ENCODE measurements around the gene TOLLIP. TPM values are rescaled to one million over a fixed set of nuclear protein-coding genes. Genes with fewer than 3 reads are reported as not detected.

TOLLIP gene
- total and polyA plus RNA-seq, 2 of the 8 experiments (the other 6 are each of a cell fraction or from before 2014, with no cell fraction given): 23.7 to 34.7 TPM

DNA sequence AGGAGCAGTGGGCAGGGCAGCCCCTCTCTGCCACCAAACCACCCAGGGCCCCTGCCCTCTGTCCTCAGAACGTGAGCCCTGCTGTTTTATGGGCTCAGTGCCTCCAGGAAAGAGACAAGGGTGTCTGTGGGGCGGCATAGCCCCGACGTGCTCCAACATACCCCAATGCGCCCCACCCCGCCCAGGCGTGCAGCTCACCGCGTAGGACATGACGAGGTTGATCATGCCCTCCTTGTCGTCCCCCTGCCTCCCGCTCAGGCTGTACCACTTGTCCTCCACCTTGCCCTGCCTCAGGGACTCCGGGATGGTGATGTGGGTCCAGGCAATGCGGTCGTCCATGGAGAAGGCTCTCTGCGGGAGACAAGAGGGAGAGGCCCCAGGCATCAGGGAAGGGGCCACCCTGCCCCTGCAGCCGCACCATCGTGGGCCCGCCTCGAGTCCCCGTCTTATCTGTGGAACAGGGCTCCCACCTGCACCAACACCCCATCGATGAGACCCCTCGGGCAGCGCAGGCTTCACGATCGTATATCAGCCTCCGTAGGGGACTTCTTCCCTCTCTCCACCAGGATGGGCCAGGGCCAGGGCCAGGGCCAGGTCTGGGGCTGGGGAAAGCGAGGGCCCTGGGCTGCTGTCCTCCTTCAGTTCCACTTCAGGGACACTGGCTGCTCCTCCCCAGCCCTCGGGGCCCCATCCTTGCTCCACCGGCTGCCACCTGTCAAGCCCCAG is 20.8 kb downstream of the TOLLIP start:
- no peak for DNase-seq (ENCODE audit: low read depth in 1 of 2, low spot score in 2 of 2)
- TF ChIP-seq SIRT6 (IDR thresholded peaks at IDR 0.05; ENCODE audit: low read length): no peak
- TF ChIP-seq KDM5A (IDR thresholded peaks at IDR 0.05; ENCODE audit: low read length): no peak
- TF ChIP-seq EZH2 (IDR thresholded peaks at IDR 0.05; ENCODE audit: low read depth, low read length, severe bottlenecking): no peak
- no peak for TF ChIP-seq CTCF (IDR thresholded peaks at IDR 0.05; ENCODE audit: control extremely low read depth in 1 of 3, insufficient read depth in 1 of 3, low read depth in 1 of 3, low read length in 3 of 3)
- no peak for TF ChIP-seq NRF1 (IDR thresholded peaks at IDR 0.05; ENCODE audit: low read depth, low read length)
- no peak for TF ChIP-seq HDAC6 (IDR thresholded peaks at IDR 0.05; ENCODE audit: low read depth, low read length)
- TF ChIP-seq CTBP2 (IDR thresholded peaks at IDR 0.05; ENCODE audit: borderline replicate concordance, insufficient read depth, insufficient read length, low read length): no peak
- no peak for TF ChIP-seq CREB1 (IDR thresholded peaks at IDR 0.05)
- TF ChIP-seq JUN (IDR thresholded peaks at IDR 0.05; ENCODE audit: low read depth, low read length): no peak

More for the DNA sequence above, 20.8 kb downstream of the TOLLIP start:
- H3K9ac ChIP-seq (replicated peaks in 1 of 4; ENCODE audit: extremely low read depth in 1 of 4, low read depth in 3 of 4, low read length in 3 of 4): no peak overlapping the region
- no peak overlapping the region for H4K91ac ChIP-seq (replicated peaks; ENCODE audit: insufficient read length, low read length)
- no peaks in the 10 kb centered on the region for H3K23me2 ChIP-seq (ENCODE audit: low read depth, low read length)
- no peak overlapping the region for H3K56ac ChIP-seq (replicated peaks; ENCODE audit: insufficient read length, low read depth, low read length)
- no peak overlapping the region for H3K14ac ChIP-seq (ENCODE audit: insufficient read length)
- WGBS, 2 experiments (ENCODE audit: extremely low coverage in 1 of 2, insufficient coverage in 1 of 2, insufficient read length in 1 of 2, insufficient replicate concordance in 2 of 2, low coverage in 1 of 2, low lambda C conversion rate in 2 of 2, missing lambda C conversion rate in 1 of 2): 83% methylated on average over 17 of the region's 30 CpGs; no CpG with 5 or more reads in 1 of the 2 experiments
- H2BK12ac ChIP-seq (ENCODE audit: low read depth, low read length): no peak overlapping the region
- peaks cover 0 to 3% of the 10 kb centered on the region in 2 experiments; a peak in 1 of 4 replicates for H3K79me2 ChIP-seq (ENCODE audit: control insufficient read depth in 1 of 2, insufficient read depth in 2 of 2, low read length in 2 of 2)
- peaks cover 3% of the 10 kb centered on the region; the same call in 1 of the 2 replicates for H3K79me1 ChIP-seq (ENCODE audit: low read depth, low read length)
- no peak overlapping the region for H3K4me2 ChIP-seq (ENCODE audit: insufficient read depth in 1 of 2, low read depth in 2 of 2, low read length in 2 of 2)
- FAIRE-seq: no peak
- no peak overlapping the region for H2BK20ac ChIP-seq (ENCODE audit: low read length)
- peaks cover 3 to 13% of the 10 kb centered on the region in 2 experiments for H4K20me1 ChIP-seq (replicated peaks in 1 of 2; ENCODE audit: control insufficient read depth in 1 of 2, insufficient read depth in 2 of 2, low read length in 2 of 2)
- no peak overlapping the region for H3K4ac ChIP-seq (replicated peaks; ENCODE audit: insufficient read length, low read depth, low read length)
- H4K5ac ChIP-seq (ENCODE audit: insufficient read length, low read depth, low read length): no peak overlapping the region
- no peak overlapping the region for H3K4me3 ChIP-seq (ENCODE audit: extremely low read depth in 1 of 4, insufficient read depth in 2 of 4, low read depth in 3 of 4, low read length in 4 of 4)
- ChIA-PET POLR2A (ENCODE audit: partially characterized antibody) (no interaction called here), CTCF (ENCODE audit: partially characterized antibody) (no interaction called here)
- no peak overlapping the region for H2AK5ac ChIP-seq (ENCODE audit: low read depth, low read length)
- no peak overlapping the region for H3K23ac ChIP-seq (ENCODE audit: insufficient read length)
- H2BK5ac ChIP-seq (ENCODE audit: low read depth, low read length): no peak overlapping the region
- no peak overlapping the region for H3K27ac ChIP-seq (ENCODE audit: low read depth, low read length)
- no peak overlapping the region for H2AFZ ChIP-seq (ENCODE audit: low read length)
- H3K36me3 ChIP-seq (ENCODE audit: control insufficient read depth in 2 of 4, insufficient read depth in 4 of 4, low read length in 3 of 4): peaks cover 3 to 29% (median 15%) of the 10 kb centered on the region in 4 experiments; a peak in 7 of 8 replicates
- H4K8ac ChIP-seq (ENCODE audit: extremely low read depth, insufficient read depth, low read length): no peak overlapping the region
- no peak overlapping the region for H2BK15ac ChIP-seq (ENCODE audit: low read length)
- no peaks in the 10 kb centered on the region; a peak in 1 of 4 replicates for H3K9me3 ChIP-seq (ENCODE audit: insufficient read depth in 2 of 2, low read depth in 1 of 2, low read length in 1 of 2)
- no peaks in the 10 kb centered on the region for H3K27me3 ChIP-seq (replicated peaks in 1 of 4; ENCODE audit: control insufficient read depth in 3 of 4, extremely low read depth in 1 of 4, insufficient read depth in 3 of 4, low read length in 3 of 4)
- no peak overlapping the region for H2BK120ac ChIP-seq (replicated peaks; ENCODE audit: low read depth, low read length)
- H3K4me1 ChIP-seq (replicated peaks in 1 of 4; ENCODE audit: control insufficient read depth in 3 of 4, insufficient read depth in 4 of 4, low read length in 3 of 4): no peaks in the 10 kb centered on the region
- no peak overlapping the region for H3K18ac ChIP-seq (ENCODE audit: extremely low read depth, low read length)
